HFF-Myc (cell line): ENCODE measurements around the gene DYNC1I1.

ENCODE experiments used
- DNase-seq: peaks from one replicate; pipeline ENCODE4 v3.0.0-alpha.2; 2011; ENCODE audit warnings: low read depth; ENCODE audit errors: extremely low read depth
- H3K4me3 ChIP-seq: replicated peaks from 2 replicates; pipeline ENCODE4 v1.5.1; 2011; ENCODE audit warnings: low read depth, mild to moderate bottlenecking, control low read depth, low read length
- CTCF ChIP-seq: IDR thresholded peaks from 2 replicates; pipeline ENCODE4 v1.5.1; 2012; ENCODE audit warnings: mild to moderate bottlenecking, low read depth, low read length, control low read depth; ENCODE audit errors: missing control alignments

Gene DYNC1I1

GRCh38 chr7:95749044-95749443, 23.3 kb upstream of the DYNC1I1 start:
- H3K4me3 ChIP-seq, result no peak overlapping the region
- DNase-seq, result no peak
- TF ChIP-seq CTCF, result no peak

- TF ChIP-seq CTCF, result no peak
- H3K4me3 ChIP-seq, result no peak overlapping the region
- no peak for DNase-seq
Observed at GRCh38 chr7:95749515-95749914, 22.8 kb upstream of the DYNC1I1 start.

- no peak for DNase-seq
- no peak for TF ChIP-seq CTCF
- no peak overlapping the region for H3K4me3 ChIP-seq
Observed at GRCh38 chr7:95753440-95753839, 18.9 kb upstream of the DYNC1I1 start.

- no peak for TF ChIP-seq CTCF
- DNase-seq, result no peak
- no peak overlapping the region for H3K4me3 ChIP-seq
Observed at GRCh38 chr7:95755277-95755934, 16.9 kb upstream of the DYNC1I1 start.

- DNase-seq, result no peak
- no peak for TF ChIP-seq CTCF
- H3K4me3 ChIP-seq, result no peak overlapping the region
Observed at GRCh38 chr7:95758187-95758586, 14.2 kb upstream of the DYNC1I1 start.

GRCh38 chr7:95766086-95766485, 6.3 kb upstream of the DYNC1I1 start:
- DNase-seq, result no peak
- TF ChIP-seq CTCF, result no peak
- no peak overlapping the region for H3K4me3 ChIP-seq

GRCh38 chr7:95766657-95767056, 5.7 kb upstream of the DYNC1I1 start:
- no peak for TF ChIP-seq CTCF
- H3K4me3 ChIP-seq, result no peak overlapping the region
- no peak for DNase-seq
